Heart left ventricle (tissue), 16 donors: ENCODE measurements around the gene FOXJ3. TPM values are rescaled to one million over a fixed set of nuclear protein-coding genes. Genes with fewer than 3 reads are reported as not detected.
A peak's percentile ranks its signal among the peaks of the same experiment; 100 is the strongest.

Experiments used
- ATAC-seq, 4 donors: fragments of 200-7000 bp; cut with Tn5 transposase; one replicate each; pipeline ENCODE4 v1.9.1; 2020 to 2022; ENCODE audit warnings: moderate library complexity in 4 of 4, mild to moderate bottlenecking in 3 of 4, moderate number of reproducible peaks in 1 of 4
- DNase-seq, 5 donors: peaks; one replicate each; pipeline ENCODE4 v3.0.0-alpha.2; 2020
- H3K27ac ChIP-seq, 12 donors: fragments of 200-600 bp; sonication (generic) in 4 of 12; one replicate each; pipeline versions ENCODE4 v1.5.0 to v1.8.0; 2016 to 2022; ENCODE audit warnings: mild to moderate bottlenecking in 2 of 12
- H3K27me3 ChIP-seq, 9 donors: fragments of 200-600 bp; sonication (generic) in 2 of 9; one replicate each; pipeline versions ENCODE4 v1.5.1 to v1.8.0; 2016 to 2022; ENCODE audit warnings: mild to moderate bottlenecking in 3 of 9
- H3K36me3 ChIP-seq, 9 donors: fragments of 200-600 bp; sonication (generic) in 2 of 9; one replicate each; pipeline versions ENCODE4 v1.5.0 to v1.8.0; 2018 to 2022; ENCODE audit warnings: mild to moderate bottlenecking in 2 of 9
- H3K4me1 ChIP-seq, 12 donors: fragments of 200-600 bp; sonication (generic) in 4 of 12; one replicate each; pipeline versions ENCODE4 v1.5.0 to v1.8.0; 2016 to 2022; ENCODE audit warnings: mild to moderate bottlenecking in 3 of 12
- H3K4me3 ChIP-seq, 12 donors: fragments of 200-600 bp; sonication (generic) in 4 of 12; one replicate each; pipeline versions ENCODE4 v1.5.0 to v1.8.0; 2017 to 2022; ENCODE audit warnings: mild to moderate bottlenecking in 9 of 12, moderate library complexity in 4 of 12
- H3K9me3 ChIP-seq, 12 donors: fragments of 200-600 bp; sonication (generic) in 4 of 12; one replicate each; pipeline versions ENCODE4 v1.5.0 to v1.8.0; 2016 to 2022; ENCODE audit warnings: mild to moderate bottlenecking in 1 of 12
- POLR2A ChIP-seq, 2 donors: fragments of 450-650 bp; IDR thresholded peaks; one replicate each; pipeline ENCODE4 v1.6.1; 2017; ENCODE audit warnings: antibody characterized with exemption in 2 of 2, mild to moderate bottlenecking in 2 of 2, moderate library complexity in 2 of 2
- WGBS, 4 donors: extraction: QIAGEN DNeasy Blood & Tissue Kit in 2 of 4; methylation state at CpG; one replicate each; pipeline versions ENCODE4 v1.1.5 to v1.1.7; 2013 to 2018; 5-methylcytosine and 5-hydroxymethylcytosine counted together
- intact Hi-C, 10 donors: fragments of 100-400 bp; cut with DNase I; formaldehyde crosslinking; loops; one replicate each; pipeline versions ENCODE4 v1.11.1 to v1.14.2; 2022
- polyA plus RNA-seq, 2 donors: library from polyadenylated mRNA; stranded (reverse); fragments of 200-250 nt; gene quantifications; one replicate each; pipeline ENCODE4 v1.2.3, GENCODE V29; 2013
- total RNA-seq, 9 donors: library from RNA; depleted of rRNA in 2 of 9; stranded (reverse); fragments of >200 nt in 2 of 9; fragmentation: NEBNext Ultra II Directional in 3 of 9; extraction: Animal tissue kit (Norgen Biotek cat#: 25700) in 3 of 9; gene quantifications; one replicate each; pipeline versions ENCODE4 v1.1.0 to v1.2.4, GENCODE V29; 2016 to 2023
- TF ChIP-seq, protein P1 (sequence below), 12 donors: fragments of 200-600 bp; sonication (generic) in 4 of 12; IDR thresholded peaks; one replicate each; pipeline versions ENCODE4 v1.5.0 to v1.8.0; 2018 to 2022; ENCODE audit warnings: antibody characterized with exemption in 12 of 12, mild to moderate bottlenecking in 5 of 12
- donor health status: ischemic (EF 13 %, LVEDD 7.1; RV severe dilation, severe dysfunction).
- donor health status: healthy with polysubstance abuse.
- donor health status: DM: no; HTN: yes; CAD: no.
- donor health status: DM: no; HTN: no; CAD: no.
- donor health status: ischemic (EF 25% LVEDD 6.9; RV normal size, moderate dysfunction).
- donor health status: ischemic (EF 25% LVEDD 5.7; RV mildly dilated, moderate dysfunction).
- donor health status: healthy.
- donor health status: DM: yes; HTN: yes; CAD: no.
- donor health status: ischemic (EF 35%, LVEDD 5.7; RV mildly dilated, moderate dysfunction).
- donor health status: nonischemic (EF 11% LVEDD 7.7; RV severe dilation, severe dysfunction).
- donor health status: DM: yes; HTN: yes; CAD: no.
- donor health status: PGD.
- donor health status: ischemic (EF 29% LVEDD 5.4; RV normal size, mild dysfunction).
- donor health status: nonischemic (EF 23%, LVEDD 6.1; RV moderate dilation, normal function).

FOXJ3 gene
- total and polyA plus RNA-seq, 11 donors, result 10.8 to 48.8 (median 36.4) TPM

DNA sequence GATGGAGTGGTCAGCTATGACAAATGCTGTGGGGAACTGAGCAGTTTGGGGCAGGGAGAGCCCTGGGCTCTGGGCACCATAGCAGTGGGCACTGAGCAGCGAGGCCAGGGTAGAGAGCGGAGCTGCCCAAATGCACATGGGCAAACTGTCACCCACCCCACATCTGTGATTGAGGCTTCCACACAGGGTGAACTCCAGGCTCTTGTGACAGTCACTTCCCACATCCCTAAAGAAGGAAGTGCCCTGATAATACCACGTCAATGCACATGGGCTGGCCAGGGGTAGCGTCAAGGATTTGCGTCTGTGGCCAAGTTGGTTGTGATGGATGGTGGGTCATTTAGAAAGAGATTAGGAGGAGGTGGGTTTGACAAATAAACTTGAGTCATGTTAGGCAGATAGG, 184.4 kb downstream of the FOXJ3 start:
- intact Hi-C loops, result no loop called here
- no peaks in the 10 kb centered on the region for H3K36me3 ChIP-seq
- H3K4me1 ChIP-seq, result peaks cover 0 to 11% (median 0%) of the 10 kb centered on the region in 12 donors
- H3K27me3 ChIP-seq, result peaks cover 0 to 12% (median 5%) of the 10 kb centered on the region in 9 donors
- 79 to 86% (median 84%) methylated on average over 5 of the region's 5 CpGs for WGBS, 4 donors
- ATAC-seq, result no peak
- no peak for TF ChIP-seq POLR2A (IDR thresholded peaks at IDR 0.05)
- TF ChIP-seq, protein P1, sequence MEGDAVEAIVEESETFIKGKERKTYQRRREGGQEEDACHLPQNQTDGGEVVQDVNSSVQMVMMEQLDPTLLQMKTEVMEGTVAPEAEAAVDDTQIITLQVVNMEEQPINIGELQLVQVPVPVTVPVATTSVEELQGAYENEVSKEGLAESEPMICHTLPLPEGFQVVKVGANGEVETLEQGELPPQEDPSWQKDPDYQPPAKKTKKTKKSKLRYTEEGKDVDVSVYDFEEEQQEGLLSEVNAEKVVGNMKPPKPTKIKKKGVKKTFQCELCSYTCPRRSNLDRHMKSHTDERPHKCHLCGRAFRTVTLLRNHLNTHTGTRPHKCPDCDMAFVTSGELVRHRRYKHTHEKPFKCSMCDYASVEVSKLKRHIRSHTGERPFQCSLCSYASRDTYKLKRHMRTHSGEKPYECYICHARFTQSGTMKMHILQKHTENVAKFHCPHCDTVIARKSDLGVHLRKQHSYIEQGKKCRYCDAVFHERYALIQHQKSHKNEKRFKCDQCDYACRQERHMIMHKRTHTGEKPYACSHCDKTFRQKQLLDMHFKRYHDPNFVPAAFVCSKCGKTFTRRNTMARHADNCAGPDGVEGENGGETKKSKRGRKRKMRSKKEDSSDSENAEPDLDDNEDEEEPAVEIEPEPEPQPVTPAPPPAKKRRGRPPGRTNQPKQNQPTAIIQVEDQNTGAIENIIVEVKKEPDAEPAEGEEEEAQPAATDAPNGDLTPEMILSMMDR (IDR thresholded peaks at IDR 0.05), result no peak
- H3K9me3 ChIP-seq, result no peaks in the 10 kb centered on the region
- no peak overlapping the region for H3K27ac ChIP-seq
- no peak overlapping the region for H3K4me3 ChIP-seq
- DNase-seq, result no peak

DNA sequence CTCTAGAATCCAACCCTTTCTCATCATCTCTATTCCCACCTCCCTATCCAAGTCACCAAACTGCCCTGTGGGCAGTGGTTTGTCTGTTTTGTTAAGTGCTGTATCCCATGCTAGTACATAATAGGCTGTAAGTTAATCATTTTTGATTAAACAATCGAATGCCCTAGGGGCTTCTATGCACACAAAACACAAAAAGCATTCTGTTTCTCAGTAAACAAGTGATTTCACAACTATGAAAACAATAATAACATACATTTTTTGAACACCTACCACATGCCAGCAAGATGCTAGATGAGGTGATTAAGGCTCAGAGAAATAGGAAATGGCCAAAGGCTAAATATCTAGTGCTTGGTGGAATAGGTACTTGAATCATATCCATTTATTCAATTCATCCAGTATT, 186.9 kb downstream of the FOXJ3 start:
- TF ChIP-seq, protein P1 (IDR thresholded peaks at IDR 0.05), result no peak
- no peak for TF ChIP-seq POLR2A (IDR thresholded peaks at IDR 0.05)
- WGBS, 4 donors, result 72 to 84% (median 79%) methylated on average over 1 of the region's 1 CpG
- Histone ChIP-seq H3K27ac (no peak overlapping the region), H3K36me3 (no peaks in the 10 kb centered on the region), H3K4me3 (no peak overlapping the region), H3K9me3 (no peaks in the 10 kb centered on the region), H3K4me1 (peaks cover 0 to 11% (median 0%) of the 10 kb centered on the region in 12 donors), H3K27me3 (peaks cover 0 to 20% (median 7%) of the 10 kb centered on the region in 9 donors)
- DNase-seq, result no peak
- no peak for ATAC-seq
- intact Hi-C loops, result loop anchor here in 5 of 10 donors (5.0 to 10.0 kb wide), 6 partner anchors 113 to 599 kb away; partner anchors contain the start of gene CLDN19 (in 2 of the 5)

- no peak overlapping the region for H3K4me3 ChIP-seq
- no peaks in the 10 kb centered on the region for H3K36me3 ChIP-seq
Measured at GRCh38 chr1:42146626-42147320, 188.3 kb downstream of the FOXJ3 start.

More at GRCh38 chr1:42146626-42147320, 188.3 kb downstream of the FOXJ3 start:
- intact Hi-C loops, result loop anchor here in 6 of 10 donors (1.0 to 10.0 kb wide), 8 partner anchors 26 to 601 kb away; partner anchors contain the start of gene CLDN19 (in 2 of the 6)
- peak; percentile 52 to 79 (median 57) for DNase-seq
- Histone ChIP-seq H3K27me3 (peaks cover 0 to 26% (median 7%) of the 10 kb centered on the region in 9 donors), H3K4me1 (peaks cover 0 to 6% (median 0%) of the 10 kb centered on the region in 12 donors), H3K9me3 (no peaks in the 10 kb centered on the region), H3K27ac (no peak overlapping the region)
- ATAC-seq, result peak; percentile 47 to 77 (median 60)
- 13 to 19% (median 18%) methylated on average over 19 of the region's 19 CpGs for WGBS, 4 donors
- TF ChIP-seq, protein P1 (IDR thresholded peaks at IDR 0.05), result peak; percentile 57 to 83 (median 78)
- TF ChIP-seq POLR2A (IDR thresholded peaks at IDR 0.05), result no peak
